Pulmonary artery endothelial cell (primary cell): ENCODE measurements around the gene TNFRSF8. TPM values are rescaled to one million over a fixed set of nuclear protein-coding genes. Genes with fewer than 3 reads are reported as not detected.
"Not testable (repeated sequence)": the region's sequence is repeated elsewhere in the genome, so short reads cannot be mapped to it uniquely, and the experiment has no call there.

ENCODE experiments used
- DNase-seq: peaks from one replicate; pipeline ENCODE4 v3.0.0-alpha.2; 2011; ENCODE audit warnings: low read depth, low spot score
- total RNA-seq: library from RNA; depleted of rRNA; stranded (reverse); fragments of >200 nt; gene quantifications from 2 replicates; pipeline ENCODE4 v1.2.3, GENCODE V29; 2014

Gene TNFRSF8
- total RNA-seq, 1 donor from 2014 or later: 0.20 TPM

GRCh38 chr1:12083766-12084165, 20.7 kb downstream of the TNFRSF8 start:
- no peak for DNase-seq

GRCh38 chr1:12085643-12086260, 22.6 kb downstream of the TNFRSF8 start:
- no peak for DNase-seq

GRCh38 chr1:12087797-12088314, 24.8 kb downstream of the TNFRSF8 start:
- DNase-seq: no peak

GRCh38 chr1:12088607-12089006, 25.5 kb downstream of the TNFRSF8 start:
- DNase-seq: no peak

- DNase-seq: no peak
Measured at GRCh38 chr1:12090326-12090725, 27.2 kb downstream of the TNFRSF8 start.

GRCh38 chr1:12091191-12091590, 28.1 kb downstream of the TNFRSF8 start:
- no peak for DNase-seq

GRCh38 chr1:12094180-12094579, 31.1 kb downstream of the TNFRSF8 start:
- no peak for DNase-seq

GRCh38 chr1:12095452-12096263, 32.6 kb downstream of the TNFRSF8 start:
- no peak for DNase-seq

GRCh38 chr1:12096615-12097014, 33.5 kb downstream of the TNFRSF8 start:
- DNase-seq: no peak

- no peak for DNase-seq
Measured at GRCh38 chr1:12097321-12097720, 34.2 kb downstream of the TNFRSF8 start.

- DNase-seq: no peak
Measured at GRCh38 chr1:12098786-12099185, 35.7 kb downstream of the TNFRSF8 start.

- DNase-seq: no peak
Measured at GRCh38 chr1:12099610-12100009, 36.5 kb downstream of the TNFRSF8 start.

GRCh38 chr1:12100071-12100470, 37.0 kb downstream of the TNFRSF8 start:
- no peak for DNase-seq

- not testable (repeated sequence) for DNase-seq
Measured at GRCh38 chr1:12101120-12101519, 38.0 kb downstream of the TNFRSF8 start.

GRCh38 chr1:12102066-12102465, 39.0 kb downstream of the TNFRSF8 start:
- no peak for DNase-seq

- no peak for DNase-seq
Measured at GRCh38 chr1:12104417-12104816, 41.3 kb downstream of the TNFRSF8 start.

GRCh38 chr1:12106153-12106552, 43.0 kb downstream of the TNFRSF8 start:
- DNase-seq: no peak

- not testable (repeated sequence) for DNase-seq
Measured at GRCh38 chr1:12106861-12107260, 43.8 kb downstream of the TNFRSF8 start.

- DNase-seq: no peak
Measured at GRCh38 chr1:12107718-12108117, 44.6 kb downstream of the TNFRSF8 start.

GRCh38 chr1:12109901-12110300, 46.8 kb downstream of the TNFRSF8 start:
- no peak for DNase-seq

- DNase-seq: no peak
Measured at GRCh38 chr1:12111741-12112140, 48.6 kb downstream of the TNFRSF8 start.

- no peak for DNase-seq
Measured at GRCh38 chr1:12112711-12113161, 49.6 kb downstream of the TNFRSF8 start.
